HG02938 (cell line): Measurements from ENCODE around the gene DPYD.

Experiments
- ATAC-seq: cut with Tn5 transposase; IDR thresholded peaks from one replicate; pipeline ENCODE4 v1.9.1; 2021; ENCODE audit warnings: mild to moderate bottlenecking, moderate library complexity; ENCODE audit not compliant: unreplicated experiment

DPYD gene

DNA sequence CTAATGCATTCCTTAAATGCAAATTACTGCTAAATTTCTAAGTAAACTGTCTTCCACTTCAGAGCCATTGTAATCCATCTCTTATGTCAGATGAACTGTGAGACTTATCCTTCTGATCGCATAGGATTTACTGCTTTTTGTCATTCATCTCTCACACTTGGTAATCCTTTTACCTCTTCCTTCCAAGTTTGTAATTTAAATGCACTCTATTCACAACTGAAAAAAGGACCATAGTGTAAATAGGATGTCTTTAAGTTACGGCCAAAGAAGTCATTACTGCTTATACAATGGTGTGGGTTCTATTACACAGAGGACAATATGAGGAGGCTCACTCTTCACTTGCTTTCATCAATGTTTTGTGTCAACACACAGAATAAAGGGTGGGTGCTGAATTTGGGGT lies 806.0 kb downstream of the DPYD start:
- ATAC-seq, result no peak

DNA sequence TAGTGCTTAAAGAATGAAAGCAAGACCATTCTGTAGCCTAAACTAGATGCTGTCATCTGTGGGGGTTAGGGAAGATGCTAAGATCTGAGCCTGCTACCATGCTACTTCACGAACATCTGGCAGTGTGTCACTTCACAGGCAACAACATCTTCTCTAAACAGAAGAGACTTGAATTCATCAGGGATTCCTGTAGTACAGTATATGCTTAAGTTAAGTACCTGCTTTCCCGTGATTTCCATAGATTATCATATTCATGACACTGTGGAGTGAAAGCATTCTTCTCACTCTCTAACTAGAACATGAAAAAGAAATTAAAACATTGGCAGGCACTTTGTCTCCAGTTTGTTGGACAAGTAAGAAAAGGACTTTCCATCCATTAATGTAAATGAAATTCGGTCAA lies 808.4 kb downstream of the DPYD start:
- ATAC-seq, result no peak

DNA sequence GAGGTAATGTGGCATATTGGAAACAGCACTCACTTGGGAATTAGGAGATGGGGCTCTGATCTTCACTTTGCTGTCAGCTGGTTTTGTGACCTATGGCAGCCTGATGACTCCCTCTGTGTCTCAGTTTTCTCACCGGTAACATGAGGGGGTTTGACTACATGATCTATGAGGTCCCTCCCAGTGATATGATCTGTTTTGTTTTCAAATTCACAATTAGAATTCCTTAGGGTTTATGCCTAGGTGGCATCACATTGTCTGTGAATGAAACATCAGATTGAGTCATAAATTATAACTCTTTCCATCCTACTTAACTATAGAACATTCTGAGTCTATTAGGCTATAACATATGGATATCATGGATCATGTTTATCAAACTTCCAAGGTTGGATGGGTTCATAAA lies 812.7 kb downstream of the DPYD start:
- no peak for ATAC-seq

DNA sequence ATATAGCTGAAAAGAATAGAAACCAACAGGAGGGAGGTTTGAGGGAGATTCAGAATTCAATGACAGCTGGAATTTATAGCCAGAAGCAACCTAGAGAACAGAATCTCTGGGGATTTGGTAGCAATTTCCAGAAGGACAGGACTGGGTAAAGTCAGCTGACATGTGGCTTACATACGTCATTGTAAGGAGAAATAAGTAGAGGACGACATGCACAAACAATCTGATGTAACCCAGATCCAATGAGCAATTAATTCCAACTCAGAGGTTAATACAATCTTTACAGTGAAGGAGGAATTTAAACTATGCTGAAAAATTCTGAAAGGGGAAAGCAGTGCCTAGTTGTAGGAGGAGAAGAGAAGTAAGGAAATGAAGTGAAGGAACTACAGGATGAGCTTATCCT lies 815.3 kb downstream of the DPYD start:
- no peak for ATAC-seq

DNA sequence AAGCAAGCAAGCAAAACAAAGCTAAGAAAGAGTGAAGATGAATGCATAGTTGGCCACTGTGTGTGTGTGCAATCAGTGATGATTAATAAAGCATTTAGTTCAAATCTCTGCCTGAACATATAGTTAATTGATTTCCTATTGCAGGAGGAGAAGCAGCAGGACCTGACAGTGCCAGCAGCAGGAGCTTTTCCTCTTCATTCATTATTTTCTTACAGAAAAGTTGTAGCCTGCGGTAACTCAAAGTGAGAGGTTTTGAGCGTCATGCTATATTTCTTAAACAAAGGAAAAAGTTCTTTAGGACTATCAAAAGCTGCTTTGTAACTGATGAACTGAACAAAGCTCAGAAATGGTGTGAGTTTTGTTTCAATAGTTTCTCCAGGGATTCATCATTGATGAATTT lies 819.3 kb downstream of the DPYD start:
- no peak for ATAC-seq

DNA sequence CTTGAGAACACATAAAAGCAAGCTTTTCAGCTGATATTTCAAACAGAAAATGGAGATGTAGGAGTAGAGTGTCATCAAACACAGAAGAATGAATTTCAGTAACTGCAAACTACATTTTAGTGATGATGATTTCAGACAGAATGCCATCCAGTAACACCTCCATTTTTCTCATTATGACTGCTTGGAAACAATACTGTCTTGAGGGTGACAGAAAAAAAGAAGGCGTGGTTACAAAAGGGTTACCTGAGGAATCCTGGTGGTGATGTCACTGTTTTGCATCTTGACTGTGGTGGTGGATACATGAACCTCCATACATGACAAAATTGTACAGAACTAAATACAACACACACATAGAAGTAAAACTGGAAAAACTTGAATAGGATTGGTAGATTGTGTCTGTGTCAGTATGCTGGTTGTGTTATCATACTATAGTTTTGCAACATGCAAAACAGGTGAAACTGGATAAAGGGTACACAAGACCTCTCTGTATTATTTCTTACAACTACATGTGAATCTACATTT lies 823.4 kb downstream of the DPYD start:
- no peak for ATAC-seq

DNA sequence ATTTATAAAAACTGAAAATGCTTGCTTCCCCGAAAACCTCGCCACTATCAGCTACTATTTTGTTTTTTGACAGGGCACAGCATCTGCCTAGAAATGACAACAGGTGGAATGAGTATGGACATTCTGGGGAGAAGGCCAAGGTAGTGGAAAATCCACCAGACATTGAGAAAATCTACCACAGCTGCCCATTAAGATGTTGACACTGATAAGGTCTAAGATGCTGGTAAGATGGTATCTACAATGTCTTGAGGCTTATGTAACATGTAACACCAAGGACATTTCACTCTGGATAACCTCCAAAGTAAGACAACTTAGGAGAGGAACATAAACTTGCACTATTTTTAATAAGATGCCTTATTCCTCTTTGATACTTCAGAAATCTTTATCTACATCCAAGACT lies 825.1 kb downstream of the DPYD start:
- no peak for ATAC-seq

DNA sequence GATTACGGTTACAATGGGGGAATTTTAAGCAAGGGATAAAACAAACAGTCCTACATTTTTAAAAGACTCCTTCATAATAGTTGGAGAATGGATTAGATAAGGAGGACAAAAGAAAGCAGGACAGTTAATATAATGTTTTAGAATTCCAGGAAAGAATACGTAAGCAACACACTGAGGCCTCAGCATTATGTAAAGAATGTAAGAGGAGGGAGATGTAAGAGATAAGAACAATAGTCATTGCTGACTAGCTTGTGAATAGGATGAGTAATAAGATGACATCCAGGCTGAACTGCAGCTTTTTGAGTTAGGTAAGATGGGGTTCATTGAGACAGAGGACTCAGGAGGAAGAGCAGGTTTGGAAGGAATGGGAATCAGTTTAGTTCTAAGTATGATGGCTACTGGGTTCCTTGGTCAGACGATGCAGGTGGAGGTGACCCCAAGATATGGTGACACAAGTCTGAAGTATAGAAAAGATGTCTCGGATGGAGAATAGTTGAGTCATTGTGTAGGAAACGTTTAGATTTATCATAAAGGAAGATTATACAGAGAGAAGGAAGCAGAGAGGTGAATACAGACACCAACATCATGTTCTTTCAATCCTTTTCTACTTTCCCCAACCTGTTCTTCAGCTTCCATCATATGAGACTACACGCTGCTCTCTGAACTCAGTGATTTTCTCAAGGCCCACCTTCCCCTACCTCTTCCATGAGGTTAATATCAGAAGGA lies 826.4 kb downstream of the DPYD start:
- no peak for ATAC-seq

DNA sequence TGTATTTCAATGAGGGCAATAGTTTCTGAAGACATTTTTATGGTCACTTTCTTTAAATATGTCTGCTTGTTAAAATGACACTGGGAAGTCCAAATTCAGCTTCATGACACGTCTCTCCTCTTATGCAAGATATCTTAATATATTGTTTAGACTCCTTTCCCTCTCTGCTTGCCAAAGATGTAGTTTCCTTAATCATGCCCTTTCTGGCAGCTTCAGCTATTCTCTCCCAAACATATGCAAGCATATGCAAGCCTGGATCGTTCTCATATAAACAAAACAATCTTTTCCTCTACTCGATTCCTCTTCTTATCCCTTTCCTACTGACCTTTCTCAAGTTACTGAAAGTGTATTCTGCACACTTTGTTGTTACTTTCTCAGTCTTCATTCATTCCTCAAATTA lies 827.1 kb downstream of the DPYD start:
- no peak for ATAC-seq

DNA sequence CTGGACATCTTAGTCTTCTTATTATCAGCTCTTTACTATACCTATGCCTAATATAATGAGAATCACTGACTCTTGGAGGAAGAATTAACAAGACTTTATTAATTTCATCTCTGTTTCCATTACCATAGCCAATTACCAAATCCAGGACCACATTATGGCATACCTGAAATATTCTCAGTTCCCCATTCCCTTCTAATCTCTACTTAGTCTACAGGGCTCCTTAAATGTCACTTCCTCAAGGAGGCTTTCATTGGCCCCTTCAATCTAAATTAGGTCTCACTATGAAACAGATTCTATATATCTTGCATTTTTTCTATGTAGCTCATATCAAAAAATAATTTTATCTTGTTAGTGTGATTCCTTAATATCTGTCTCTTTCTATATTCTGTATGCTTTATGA lies 828.0 kb downstream of the DPYD start:
- ATAC-seq, result no peak

DNA sequence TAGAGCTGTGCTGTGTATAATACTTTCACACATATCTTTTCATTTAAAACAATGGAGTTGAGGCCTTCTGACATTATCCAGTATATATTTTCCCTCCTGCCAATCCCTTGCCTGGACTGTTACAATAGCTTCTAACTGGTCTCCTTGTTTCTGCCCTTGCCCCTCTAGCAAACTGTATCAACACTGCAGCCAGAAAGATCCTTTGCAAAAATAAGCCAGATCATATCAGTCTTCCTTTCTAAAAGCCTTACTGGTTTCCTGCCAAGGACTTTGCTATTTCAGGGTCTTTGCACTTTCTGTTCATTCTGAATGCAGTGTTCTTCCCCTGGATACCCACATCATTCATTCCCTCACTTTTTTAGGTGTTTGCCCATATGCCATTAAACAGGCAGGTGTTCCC lies 829.2 kb downstream of the DPYD start:
- no peak for ATAC-seq

DNA sequence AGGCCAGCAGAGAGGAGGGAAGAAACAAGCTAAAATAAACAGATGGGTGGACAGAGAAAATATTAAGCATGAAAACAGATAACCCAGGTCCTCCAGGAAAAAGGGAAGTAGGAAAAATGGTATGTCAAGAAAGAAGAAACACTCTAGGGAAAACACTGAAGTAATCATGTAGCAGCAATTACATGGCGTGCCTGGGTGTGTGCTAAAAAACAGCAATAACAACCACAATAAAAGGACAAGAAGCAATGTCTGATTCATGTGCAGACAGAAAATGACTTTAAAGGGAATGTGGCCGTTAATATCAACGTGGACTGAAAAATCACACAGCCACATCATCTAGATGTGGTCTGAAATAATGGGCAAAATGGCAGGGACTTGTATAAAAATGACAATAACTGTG lies 829.6 kb downstream of the DPYD start:
- no peak for ATAC-seq

DNA sequence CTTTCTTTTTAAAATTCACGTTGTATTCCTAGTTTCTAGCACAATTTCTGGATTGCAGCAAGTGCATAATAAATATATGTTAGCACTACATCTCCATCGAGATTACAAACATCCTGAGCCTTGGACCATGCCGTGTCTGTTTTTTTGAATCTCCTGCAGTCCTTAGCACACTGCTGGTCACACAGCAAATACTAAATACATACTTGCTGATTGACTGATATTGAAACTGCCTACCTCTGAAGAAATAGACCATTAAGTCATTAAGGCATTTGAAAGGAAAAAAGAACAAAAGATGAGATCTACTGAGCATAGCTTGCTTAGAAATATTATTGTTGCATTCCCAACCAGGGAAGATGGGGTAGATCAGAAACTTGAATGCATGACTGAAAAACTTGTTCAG lies 830.1 kb downstream of the DPYD start:
- ATAC-seq, result no peak

DNA sequence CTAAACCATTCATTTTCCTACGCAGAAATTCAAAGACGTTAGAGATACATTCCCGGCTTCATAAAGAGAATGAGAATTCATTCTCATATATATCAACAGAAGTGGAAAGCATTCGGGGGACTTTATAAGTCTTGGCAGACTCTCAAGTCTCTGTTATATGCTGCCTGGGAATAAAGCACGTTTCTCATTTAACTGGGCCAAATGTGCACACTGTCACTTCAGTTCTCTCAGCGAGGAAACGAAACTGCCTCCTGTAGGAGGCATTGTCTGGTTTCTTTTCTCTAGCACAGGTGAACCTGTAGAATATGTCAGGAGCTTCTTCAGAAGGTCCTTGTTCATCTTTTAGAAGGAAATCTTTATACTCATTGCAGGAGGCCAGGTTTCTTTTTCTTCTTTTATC lies 831.7 kb downstream of the DPYD start:
- no peak for ATAC-seq

DNA sequence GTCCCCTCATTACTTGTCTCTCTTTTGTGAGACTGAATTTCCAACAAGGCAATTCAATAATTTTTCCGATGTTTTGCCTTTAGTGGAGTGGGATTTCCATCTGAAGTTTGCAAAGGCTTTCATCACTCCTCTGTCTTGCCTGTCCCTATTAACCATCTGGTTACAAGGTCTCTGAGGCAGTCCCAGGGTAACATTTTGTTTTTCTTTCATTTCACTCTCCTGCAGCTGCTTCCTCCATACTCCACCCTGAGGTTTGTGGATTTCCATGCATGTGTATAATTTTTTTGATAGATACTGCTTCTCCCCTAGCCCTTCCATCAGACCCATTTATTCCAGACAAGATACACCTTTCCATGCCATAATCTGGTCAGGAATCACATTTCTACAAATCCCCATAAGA lies 832.4 kb downstream of the DPYD start:
- no peak for ATAC-seq

DNA sequence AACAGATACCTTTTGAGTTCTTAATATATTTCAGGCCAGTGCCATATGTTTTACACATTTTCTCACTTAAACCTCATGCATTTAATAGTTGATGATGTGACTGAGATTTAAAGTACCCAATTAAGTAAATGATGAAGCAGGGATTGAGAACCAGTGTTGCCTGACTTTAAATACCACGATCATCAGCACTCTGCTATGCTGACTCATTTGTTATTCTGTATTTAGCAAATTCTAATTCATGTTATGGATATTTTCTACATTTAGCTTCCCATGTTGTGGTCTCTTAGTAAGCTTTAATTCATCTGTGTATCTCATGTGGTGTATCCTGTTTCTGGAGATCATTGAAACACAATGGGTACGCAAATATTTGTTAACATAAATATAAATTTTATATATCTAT lies 836.3 kb downstream of the DPYD start:
- ATAC-seq, result no peak

DNA sequence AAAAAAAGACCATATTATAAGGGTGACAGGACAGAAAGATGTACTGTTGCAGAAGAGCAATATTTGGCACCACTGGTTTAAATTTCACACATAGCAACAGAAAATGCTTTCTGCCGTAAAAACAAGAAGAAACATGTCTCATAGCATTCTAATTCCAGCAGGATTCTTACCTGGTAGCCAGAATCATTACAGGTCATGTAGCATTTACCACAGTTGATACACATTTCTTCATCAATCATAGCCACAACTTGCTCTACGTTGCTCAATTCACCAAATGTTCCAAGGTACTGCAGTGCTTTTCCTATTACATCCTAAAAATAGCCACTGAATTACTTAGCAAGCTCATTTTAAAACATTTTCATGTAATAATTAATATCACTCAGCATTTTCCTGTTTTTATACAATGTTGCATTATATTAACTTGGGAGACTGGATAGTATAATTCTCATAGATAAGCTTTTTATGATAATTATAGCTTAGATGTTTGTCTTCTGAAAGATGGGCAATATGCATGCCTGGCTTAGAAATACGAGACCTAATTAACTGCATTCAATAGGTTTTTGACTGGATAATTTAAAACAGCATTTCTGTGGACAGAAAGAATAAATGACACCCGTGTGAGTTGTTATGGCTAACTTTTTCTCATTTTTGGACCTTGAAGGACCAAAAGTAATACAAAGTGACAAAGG lies 838.5 kb downstream of the DPYD start:
- no peak for ATAC-seq

DNA sequence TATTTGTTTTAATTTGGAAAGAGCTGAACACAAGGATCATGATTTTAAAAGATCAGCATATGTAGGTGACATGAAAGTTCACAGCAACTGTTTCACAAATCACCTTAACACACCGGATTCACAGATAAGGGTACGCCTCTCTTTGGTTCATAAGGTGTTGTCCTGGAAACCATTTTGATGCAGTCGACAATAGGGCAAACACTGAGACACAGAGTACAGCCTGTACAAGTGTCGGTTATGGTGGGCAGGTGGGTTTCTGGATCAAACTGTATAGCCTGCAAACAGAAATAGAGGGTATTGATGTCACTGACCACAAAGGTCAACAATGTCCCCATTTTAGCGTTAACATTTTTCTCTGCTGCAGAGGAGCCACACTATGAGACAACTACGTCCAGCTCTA lies 842.0 kb downstream of the DPYD start:
- no peak for ATAC-seq

DNA sequence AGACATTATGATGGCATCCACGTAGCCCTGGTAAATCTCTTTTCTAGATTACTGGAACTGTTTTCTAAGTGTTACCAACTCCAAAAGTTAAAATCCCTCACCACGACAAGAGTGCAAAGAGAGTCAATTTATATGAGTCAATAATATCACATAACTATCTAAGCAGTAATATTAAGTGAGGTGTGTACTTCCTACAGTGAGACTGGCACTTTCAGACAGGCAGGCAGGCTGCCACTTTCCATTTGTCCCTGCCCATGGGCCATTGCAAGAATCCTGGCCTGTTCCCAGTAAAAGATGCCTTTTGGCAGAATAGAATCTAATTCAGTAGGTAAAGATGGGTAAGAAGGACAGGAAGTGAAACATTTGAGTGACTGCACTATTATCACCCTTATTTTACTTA lies 843.6 kb downstream of the DPYD start:
- ATAC-seq, result no peak

DNA sequence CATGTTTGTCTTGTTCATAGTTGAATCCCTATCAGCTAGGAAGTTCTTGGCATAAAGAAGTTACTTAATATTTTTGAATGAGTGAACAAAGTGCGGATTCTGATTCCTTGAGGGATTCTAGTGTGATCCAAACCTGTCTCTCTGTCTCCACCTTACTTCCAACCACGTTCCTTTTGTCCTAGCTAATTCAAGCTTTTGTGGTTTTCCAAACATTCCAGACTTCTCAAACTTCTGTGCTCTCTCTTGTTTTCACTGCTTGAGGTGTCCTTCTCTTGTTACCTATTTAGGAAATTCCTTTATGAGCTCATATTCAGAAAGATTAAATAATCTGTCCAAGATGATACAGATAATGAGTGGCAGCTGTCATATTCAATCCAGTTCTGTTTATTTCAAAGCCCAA lies 846.1 kb downstream of the DPYD start:
- no peak for ATAC-seq

DNA sequence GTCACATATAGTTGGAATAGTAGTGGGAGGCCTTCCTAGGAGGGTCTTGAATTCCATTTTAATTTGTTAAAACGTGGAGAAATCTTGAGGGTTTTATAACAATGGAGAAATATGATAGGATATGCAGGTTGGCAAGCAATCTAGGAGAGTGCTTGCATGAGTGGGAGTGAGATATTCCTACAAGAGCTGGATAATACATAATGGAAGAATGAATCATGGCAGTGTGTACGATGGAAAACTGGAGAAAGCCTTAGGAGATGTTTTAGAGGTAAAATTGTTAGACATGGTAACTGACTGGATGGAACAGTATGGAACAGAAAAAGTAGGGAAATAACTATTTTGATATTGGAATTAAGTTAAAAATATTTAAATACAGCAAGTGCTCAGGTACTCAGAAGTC lies 846.9 kb downstream of the DPYD start:
- ATAC-seq, result no peak

DNA sequence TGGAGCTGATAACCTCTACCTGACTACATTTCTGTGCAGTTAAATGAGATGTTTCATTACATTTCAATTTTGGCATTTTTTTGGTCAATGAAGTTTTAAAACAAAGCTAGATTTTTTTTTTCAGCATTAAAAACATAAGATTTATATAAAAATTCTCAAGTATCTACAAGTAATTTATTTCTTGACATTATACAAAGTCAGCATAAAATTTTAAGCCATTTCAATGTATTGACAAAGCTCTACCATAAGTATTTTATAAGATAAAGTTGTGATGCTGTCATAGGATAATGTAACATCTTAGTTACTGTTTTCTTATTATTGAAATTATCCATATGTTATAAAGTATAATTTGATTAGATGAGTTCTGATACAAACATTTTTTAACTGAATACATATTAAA lies 847.7 kb downstream of the DPYD start:
- ATAC-seq, result no peak

DNA sequence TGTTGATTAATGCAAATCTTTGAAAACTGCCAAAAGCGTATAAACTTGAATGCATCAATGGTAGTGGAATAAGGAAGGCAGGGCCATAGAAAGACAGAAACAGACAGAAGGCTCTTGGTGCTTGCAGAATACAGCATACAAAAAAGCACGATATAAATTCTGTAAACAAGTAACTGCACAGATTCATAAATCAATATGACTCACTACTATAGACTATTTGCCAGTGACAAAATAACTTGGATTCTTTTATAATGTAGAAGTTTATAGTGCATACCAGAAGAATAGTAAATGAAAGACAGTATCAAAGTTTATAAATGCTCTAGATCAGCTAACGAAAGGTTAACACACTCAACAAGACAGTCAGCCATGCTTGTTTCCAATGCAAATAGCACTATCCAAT lies 849.7 kb downstream of the DPYD start:
- ATAC-seq, result no peak
